Activated T-helper 1 cell treated with anti-CD3 and anti-CD28 coated beads, Interleukin-12 subunit alpha, Interleukin-12 subunit beta, Interleukin-2, Interleukin-4 antibody, amounts not matched to agents 30 ng/mL and 10 ng/mL and 1 ng/mL, durations not matched to agents 14 hours and 24 hours and 36 hours (primary cell): ENCODE measurements around the gene POC1A. TPM values are rescaled to one million over a fixed set of nuclear protein-coding genes. Genes with fewer than 3 reads are reported as not detected.
A peak's percentile ranks its signal among the peaks of the same experiment; 100 is the strongest.

Experiments used
- DNase-seq: peaks from one replicate; pipeline ENCODE4 v3.0.0; 2021; ENCODE audit warnings: low spot score
- H3K27ac Mint-ChIP-seq: one replicate; pipeline ENCODE4 v1.8.0; 2021; ENCODE audit warnings: mild to moderate bottlenecking, mixed read lengths
- H3K27me3 Mint-ChIP-seq: one replicate; pipeline ENCODE4 v1.8.0; 2022; ENCODE audit warnings: mild to moderate bottlenecking, moderate library complexity, mixed read lengths; ENCODE audit not compliant: insufficient read depth
- H3K36me3 Mint-ChIP-seq: one replicate; pipeline ENCODE4 v1.8.0; 2021; ENCODE audit warnings: low read depth, mixed read lengths
- H3K4me1 Mint-ChIP-seq: one replicate; pipeline ENCODE4 v1.8.0; 2021; ENCODE audit warnings: low read depth, mixed read lengths
- H3K4me3 Mint-ChIP-seq: one replicate; pipeline ENCODE4 v1.8.0; 2021; ENCODE audit warnings: mild to moderate bottlenecking, moderate library complexity, mixed read lengths
- H3K9me3 Mint-ChIP-seq: one replicate; pipeline ENCODE4 v1.8.0; 2021; ENCODE audit warnings: mixed read lengths
- intact Hi-C: fragments of 100-400 bp; cut with micrococcal nuclease; formaldehyde crosslinking; loops from one replicate; pipeline ENCODE4 v1.15.1; 2024
- total RNA-seq: library from RNA; stranded (reverse); gene quantifications from 2 replicates; pipeline ENCODE4 v1.2.3, GENCODE V29; 2022

The POC1A gene
- total RNA-seq, 1 donor from 2014 or later: 20.3 TPM

- H3K9me3 Mint-ChIP-seq: no peaks in the 10 kb centered on the region
- DNase-seq: no peak
- peaks cover 2% of the 10 kb centered on the region for H3K27me3 Mint-ChIP-seq
- no peak overlapping the region for H3K27ac Mint-ChIP-seq
- intact Hi-C loops: no loop called here
- H3K4me3 Mint-ChIP-seq: no peak overlapping the region
- peaks cover 10% of the 10 kb centered on the region for H3K4me1 Mint-ChIP-seq
- H3K36me3 Mint-ChIP-seq: no peaks in the 10 kb centered on the region
These were observed 91.0 kb downstream of the POC1A start for GRCh38 chr3:52063026-52063723.

- no peaks in the 10 kb centered on the region for H3K9me3 Mint-ChIP-seq
- DNase-seq: no peak
- no peak overlapping the region for H3K27ac Mint-ChIP-seq
- H3K4me1 Mint-ChIP-seq: peaks cover 10% of the 10 kb centered on the region
- intact Hi-C loops: no loop called here
- H3K27me3 Mint-ChIP-seq: peaks cover 2% of the 10 kb centered on the region
- H3K36me3 Mint-ChIP-seq: no peaks in the 10 kb centered on the region
- H3K4me3 Mint-ChIP-seq: no peak overlapping the region
These were observed 91.7 kb downstream of the POC1A start for GRCh38 chr3:52062505-52062904.

- no peaks in the 10 kb centered on the region for H3K36me3 Mint-ChIP-seq
- H3K27me3 Mint-ChIP-seq: peaks cover 2% of the 10 kb centered on the region
- H3K4me1 Mint-ChIP-seq: peaks cover 15% of the 10 kb centered on the region
- H3K27ac Mint-ChIP-seq: no peak overlapping the region
- no peaks in the 10 kb centered on the region for H3K9me3 Mint-ChIP-seq
- H3K4me3 Mint-ChIP-seq: no peak overlapping the region
- DNase-seq: no peak
- intact Hi-C loops: no loop called here
These were observed 92.9 kb downstream of the POC1A start for GRCh38 chr3:52061121-52061910.

GRCh38 chr3:52059781-52060180, 94.4 kb downstream of the POC1A start:
- Mint-ChIP-seq H3K4me3 (no peak overlapping the region), H3K27ac (peak overlapping the region; percentile 70)
- intact Hi-C loops: loop anchor here (5.0 to 10.0 kb wide), 6 partner anchors 387 to 1705 kb away; partner anchors contain the start of genes C3orf18, CYB561D2, GNL3 and HEMK1

GRCh38 chr3:52057812-52058495, 96.3 kb downstream of the POC1A start:
- no peaks in the 10 kb centered on the region for H3K9me3 Mint-ChIP-seq
- no peak for DNase-seq
- no peak overlapping the region for H3K4me3 Mint-ChIP-seq
- intact Hi-C loops: loop anchor here (1.0 to 10.0 kb wide), 18 partner anchors 57 to 1703 kb away; partner anchors contain the start of genes ABHD14A, ABHD14B, ACY1 and ALAS1
- no peak overlapping the region for H3K27ac Mint-ChIP-seq
- peaks cover 31% of the 10 kb centered on the region for H3K4me1 Mint-ChIP-seq
- H3K27me3 Mint-ChIP-seq: peaks cover 2% of the 10 kb centered on the region
- peaks cover 13% of the 10 kb centered on the region for H3K36me3 Mint-ChIP-seq

More at GRCh38 chr3:52059781-52060180, 94.4 kb downstream of the POC1A start:
- no peak for DNase-seq
- no peaks in the 10 kb centered on the region for H3K36me3 Mint-ChIP-seq
- H3K9me3 Mint-ChIP-seq: no peaks in the 10 kb centered on the region
- H3K27me3 Mint-ChIP-seq: peaks cover 2% of the 10 kb centered on the region
- H3K4me1 Mint-ChIP-seq: peaks cover 15% of the 10 kb centered on the region

- intact Hi-C loops: loop anchor here (1.0 to 10.0 kb wide), 18 partner anchors 56 to 1702 kb away; partner anchors contain the start of genes ABHD14A, ABHD14B, ACY1 and ALAS1
These were observed 97.0 kb downstream of the POC1A start for GRCh38 chr3:52056968-52057811.

GRCh38 chr3:52056521-52056967, 97.7 kb downstream of the POC1A start, which contains the start of gene DUSP7:
TSS of gene DUSP7 (minus strand) at chr3:52056571. CDS start at chr3:52056366, 205 bp downstream.
- Mint-ChIP-seq H3K4me3 (peak within 1 kb of the TSS; percentile 91), H3K27ac (peak within 1 kb of the TSS; percentile 94), H3K4me1 (peaks cover 38% of the 10 kb centered on the region), H3K36me3 (peaks cover 25% of the 10 kb centered on the region), H3K27me3 (peaks cover 2% of the 10 kb centered on the region), H3K9me3 (no peaks in the 10 kb centered on the region)
- peak; percentile 73 for DNase-seq
- intact Hi-C loops: loop anchor here (2.0 to 10.0 kb wide), 8 partner anchors 82 to 1702 kb away; partner anchors contain the start of genes ABHD14A, ABHD14B, C3orf18 and CYB561D2

More at GRCh38 chr3:52056968-52057811, 97.0 kb downstream of the POC1A start:
- Mint-ChIP-seq H3K9me3 (no peaks in the 10 kb centered on the region), H3K4me1 (peaks cover 31% of the 10 kb centered on the region), H3K36me3 (peaks cover 19% of the 10 kb centered on the region), H3K27me3 (peaks cover 2% of the 10 kb centered on the region), H3K27ac (peak overlapping the region; percentile 94), H3K4me3 (peak overlapping the region; percentile 91)
- DNase-seq: peak; percentile 99

- peak overlapping the region; percentile 85 for H3K27ac Mint-ChIP-seq
- peaks cover 38% of the 10 kb centered on the region for H3K4me1 Mint-ChIP-seq
- peak; percentile 43 for DNase-seq
- intact Hi-C loops: loop anchor here (2.0 to 10.0 kb wide), 8 partner anchors 81 to 1701 kb away; partner anchors contain the start of genes ABHD14A, ABHD14B, C3orf18 and CYB561D2
- peaks cover 2% of the 10 kb centered on the region for H3K27me3 Mint-ChIP-seq
- no peaks in the 10 kb centered on the region for H3K9me3 Mint-ChIP-seq
- peaks cover 28% of the 10 kb centered on the region for H3K36me3 Mint-ChIP-seq
- H3K4me3 Mint-ChIP-seq: peak overlapping the region; percentile 90
These were observed 98.5 kb downstream of the POC1A start for GRCh38 chr3:52055537-52056351.

GRCh38 chr3:52054661-52055511, 99.3 kb downstream of the POC1A start:
- intact Hi-C loops: loop anchor here (5.0 to 10.0 kb wide), 6 partner anchors 383 to 1700 kb away; partner anchors contain the start of genes C3orf18, CYB561D2, GNL3 and HEMK1
- Mint-ChIP-seq H3K9me3 (no peaks in the 10 kb centered on the region), H3K4me1 (peaks cover 38% of the 10 kb centered on the region), H3K27me3 (peaks cover 2% of the 10 kb centered on the region), H3K4me3 (peak overlapping the region; percentile 90), H3K36me3 (peaks cover 33% of the 10 kb centered on the region), H3K27ac (peak overlapping the region; percentile 85)
- DNase-seq: peak; percentile 11
